IMR-90 (cell line): Measurements from ENCODE around the gene FAM174B. TPM values are rescaled to one million over a fixed set of nuclear protein-coding genes. Genes with fewer than 3 reads are reported as not detected.

ENCODE experiments used
- ATAC-seq: fragments of 200-7000 bp; cut with Tn5 transposase; 2 replicates; pipeline ENCODE4 v1.9.1; 2020; ENCODE audit warnings: low read depth, mild to moderate bottlenecking, moderate library complexity
- BruUV-seq: library from RNA; stranded (reverse); fragments of 400-500 nt; replicated peaks from 2 replicates; lab custom pipeline; 2021; lab: Mats Ljungman, UMichigan
- CTCF ChIA-PET: fragments of 300-600 bp; formaldehyde crosslinking; extraction: SDS; loops from one replicate; lab custom pipeline; 2021; ENCODE audit warnings: antibody characterized with exemption; lab: Yijun Ruan, JAX
- POLR2A ChIA-PET: fragments of 300-600 bp; sonication (Branson Sonifier 250); formaldehyde crosslinking; loops from one replicate; lab custom pipeline; 2022; ENCODE audit warnings: antibody characterized with exemption; ENCODE audit not compliant: unreplicated experiment; lab: Charles Lee
- DNase-seq: peaks from one replicate; pipeline ENCODE4 v3.0.0; 2013
- H2AFZ ChIP-seq: replicated peaks from 2 replicates; pipeline ENCODE3; 2013; ENCODE audit warnings: low read length, mild to moderate bottlenecking; ENCODE audit not compliant: poor library complexity
- H2AK5ac ChIP-seq: 2 replicates; pipeline ENCODE4 v1.6.1; 2013; ENCODE audit warnings: low read depth, low read length, inconsistent platforms
- H2AK9ac ChIP-seq: replicated peaks from 2 replicates; pipeline ENCODE3; 2013; ENCODE audit warnings: mild to moderate bottlenecking, low read depth, low read length, moderate library complexity; ENCODE audit not compliant: poor library complexity
- H2BK120ac ChIP-seq: 2 replicates; pipeline ENCODE4 v1.6.1; 2013; ENCODE audit warnings: low read depth, low read length, inconsistent platforms
- H2BK15ac ChIP-seq: 3 replicates; pipeline ENCODE4 v1.6.1; 2013; ENCODE audit warnings: low read depth, low read length, inconsistent platforms
- H2BK20ac ChIP-seq: 2 replicates; pipeline ENCODE4 v1.6.1; 2013; ENCODE audit warnings: low read depth, mild to moderate bottlenecking, inconsistent platforms, low read length, moderate library complexity
- H2BK5ac ChIP-seq: 2 replicates; pipeline ENCODE4 v1.6.1; 2013; ENCODE audit warnings: mild to moderate bottlenecking, low read depth, low read length, inconsistent platforms; ENCODE audit not compliant: poor library complexity, severe bottlenecking
- H3K14ac ChIP-seq: replicated peaks from 2 replicates; pipeline ENCODE4 v1.6.1; 2013; ENCODE audit warnings: low read depth, low read length, inconsistent platforms
- H3K18ac ChIP-seq: 2 replicates; pipeline ENCODE4 v1.6.1; 2013; ENCODE audit warnings: low read depth, low read length, control low read depth
- H3K23ac ChIP-seq: 2 replicates; pipeline ENCODE4 v1.6.1; 2013; ENCODE audit warnings: low read depth, low read length, inconsistent platforms
- H3K27ac ChIP-seq: 2 replicates; pipeline ENCODE4 v1.5.1; 2013; ENCODE audit warnings: mild to moderate bottlenecking, control low read depth, low read length; ENCODE audit not compliant: insufficient read depth
- H3K27me3 ChIP-seq: 2 replicates; pipeline ENCODE4 v1.6.1; 2013; ENCODE audit warnings: low read length; ENCODE audit not compliant: control insufficient read depth, insufficient read depth
- H3K36me3 ChIP-seq: 2 replicates; pipeline ENCODE4 v1.6.1; 2013; ENCODE audit warnings: low read length, mixed read lengths; ENCODE audit not compliant: control insufficient read depth, insufficient read depth
- H3K4ac ChIP-seq: 2 replicates; pipeline ENCODE4 v1.6.1; 2013; ENCODE audit warnings: low read depth, low read length, inconsistent platforms
- H3K4me1 ChIP-seq: 2 replicates; pipeline ENCODE4 v1.6.1; 2013; ENCODE audit warnings: low read length, mixed read lengths; ENCODE audit not compliant: control insufficient read depth, insufficient read depth
- H3K4me2 ChIP-seq: 2 replicates; pipeline ENCODE4 v1.6.1; 2013; ENCODE audit warnings: low read depth, mild to moderate bottlenecking, control low read depth, low read length, moderate library complexity
- H3K4me3 ChIP-seq: 2 replicates; pipeline ENCODE4 v1.5.1; 2013; ENCODE audit warnings: low read depth, mild to moderate bottlenecking, control low read depth, low read length, moderate library complexity; ENCODE audit not compliant: insufficient read depth
- H3K56ac ChIP-seq: 2 replicates; pipeline ENCODE4 v1.6.1; 2013; ENCODE audit warnings: low read length, inconsistent platforms; ENCODE audit not compliant: insufficient read depth; ENCODE audit errors: extremely low read depth
- H3K79me1 ChIP-seq, 2 experiments: 2 replicates each; pipeline ENCODE4 v1.6.1; 2013; ENCODE audit warnings: low read length in 2 of 2, inconsistent platforms in 1 of 2, low read depth in 1 of 2
- H3K9ac ChIP-seq: 2 replicates; pipeline ENCODE4 v1.6.1; 2013; ENCODE audit warnings: low read depth, low read length, control low read depth
- H3K9me1 ChIP-seq: 2 replicates; pipeline ENCODE4 v1.6.1; 2013; ENCODE audit warnings: low read length, inconsistent platforms; ENCODE audit not compliant: insufficient read depth
- H3K9me3 ChIP-seq: 2 replicates; pipeline ENCODE4 v1.6.1; 2013; ENCODE audit warnings: low read length; ENCODE audit not compliant: control insufficient read depth, insufficient read depth
- H4K20me1 ChIP-seq: 2 replicates; pipeline ENCODE4 v1.6.1; 2013; ENCODE audit warnings: low read length, inconsistent platforms; ENCODE audit not compliant: insufficient read depth
- H4K5ac ChIP-seq: 2 replicates; pipeline ENCODE4 v1.6.1; 2013; ENCODE audit warnings: mild to moderate bottlenecking, low read depth, low read length, control low read depth
- H4K8ac ChIP-seq, 2 experiments: 2 replicates each; pipeline ENCODE4 v1.6.1; 2013; ENCODE audit warnings: low read depth in 2 of 2, low read length in 2 of 2, control low read depth in 1 of 2, inconsistent platforms in 1 of 2
- H4K91ac ChIP-seq: 2 replicates; pipeline ENCODE4 v1.6.1; 2013; ENCODE audit warnings: low read depth, low read length, inconsistent platforms; ENCODE audit not compliant: insufficient read depth
- BHLHE40 ChIP-seq: fragments of 150-350 bp; IDR thresholded peaks from 2 replicates; pipeline ENCODE4 v1.6.1; 2016; ENCODE audit warnings: mild to moderate bottlenecking, low read depth, low read length
- RAD21 ChIP-seq: IDR thresholded peaks from 2 replicates; pipeline ENCODE4 v1.6.1; 2012; ENCODE audit warnings: low read length, improper control_type of control experiment
- RCOR1 ChIP-seq: IDR thresholded peaks from 2 replicates; pipeline ENCODE4 v1.6.1; 2012; ENCODE audit warnings: mild to moderate bottlenecking, low read length, improper control_type of control experiment; ENCODE audit not compliant: insufficient replicate concordance
- SMC3 ChIP-seq: fragments of 150-350 bp; IDR thresholded peaks from 2 replicates; pipeline ENCODE4 v1.6.1; 2016; ENCODE audit warnings: low read depth, mild to moderate bottlenecking, antibody characterized with exemption, low read length, moderate library complexity
- WGBS, 2 experiments: methylation state at CpG; one replicate each; pipeline versions ENCODE4 v1.1.5 to v1.1.7; 2013; ENCODE audit warnings: missing lambda C conversion rate in 2 of 2; ENCODE audit not compliant: insufficient read length in 1 of 2; ENCODE audit errors: extremely low coverage in 2 of 2; 5-methylcytosine and 5-hydroxymethylcytosine counted together
- dilution Hi-C: fragments of 300-500 bp; cut with HindIII; formaldehyde crosslinking; loops from one replicate; pipeline ENCODE4 v1.14.3; 2018; ENCODE audit warnings: low sequenced_read_pairs; ENCODE audit not compliant: unreplicated experiment
- in situ Hi-C: fragments of 300-500 bp; cut with MboI; formaldehyde crosslinking; loops from 3 replicates; pipeline ENCODE4 v1.14.3; 2019; ENCODE audit warnings: low sequenced_read_pairs, inconsistent platforms, mixed read lengths
- intact Hi-C: fragments of 100-400 bp; cut with micrococcal nuclease; formaldehyde crosslinking; loops from 2 replicates; pipeline ENCODE4 v1.10.0; 2022
- polyA plus RNA-seq, 3 experiments: library from polyadenylated mRNA; depleted of rRNA; stranded (reverse); fragments of >200 nt; gene quantifications; 2 replicates each; pipeline ENCODE4 v1.2.3, GENCODE V29; 2012; ENCODE audit warnings: low replicate concordance in 1 of 3
- total RNA-seq: library from RNA; depleted of rRNA; stranded (reverse); fragments of >200 nt; gene quantifications from 2 replicates; pipeline ENCODE4 v1.2.3, GENCODE V29; 2012
- TF ChIP-seq, protein P1 (sequence below): fragments of 150-350 bp; IDR thresholded peaks from 2 replicates; pipeline ENCODE4 v1.6.1; 2016; ENCODE audit warnings: low read depth, mild to moderate bottlenecking, low read length, moderate library complexity, borderline replicate concordance
- TF ChIP-seq, protein P2 (sequence below): fragments of 150-350 bp; IDR thresholded peaks from 2 replicates; pipeline ENCODE4 v1.6.1; 2017; ENCODE audit warnings: mild to moderate bottlenecking, antibody characterized with exemption, low read length, low read depth

The FAM174B gene
- total and polyA plus RNA-seq, 2 of the 4 experiments (the other 2 are of a cell fraction), result 0.18 to 0.56 TPM

DNA sequence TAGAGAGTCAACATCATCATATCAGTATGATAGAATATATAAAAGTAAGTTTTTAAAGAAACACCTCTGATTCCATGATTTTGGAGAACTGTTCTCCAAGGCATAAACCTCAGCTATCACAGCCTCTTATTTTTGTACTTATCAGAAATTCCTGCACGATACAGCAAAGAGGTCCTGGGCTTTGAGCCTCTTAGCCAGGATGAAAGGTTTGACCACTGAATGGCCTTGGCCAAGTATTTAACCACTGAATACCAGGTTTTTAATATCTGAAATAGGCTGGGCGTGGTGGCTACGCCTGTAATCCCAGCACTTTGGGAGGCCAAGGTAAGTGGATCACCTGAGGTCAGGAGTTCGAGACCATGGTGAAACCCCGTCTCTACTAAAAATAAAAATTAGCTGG, 1.9 kb upstream of the FAM174B start:
- Histone ChIP-seq H3K18ac (no peak overlapping the region), H3K9me1 (no peaks in the 10 kb centered on the region), H4K5ac (no peak overlapping the region), H3K27ac (no peak overlapping the region), H2BK5ac (no peak overlapping the region), H2BK120ac (no peak overlapping the region), H3K9ac (no peak overlapping the region), H2AK9ac (no peak overlapping the region), H3K4me3 (no peak overlapping the region), H3K56ac (no peak overlapping the region), H2AFZ (no peak overlapping the region), H3K9me3 (no peaks in the 10 kb centered on the region), H2BK20ac (no peak overlapping the region), H4K20me1 (no peaks in the 10 kb centered on the region), H4K91ac (no peak overlapping the region), H3K4me2 (no peak overlapping the region), H3K4me1 (no peaks in the 10 kb centered on the region), H3K23ac (no peak overlapping the region), H3K14ac (no peak overlapping the region), H4K8ac (no peak overlapping the region), H2AK5ac (no peak overlapping the region), H3K4ac (no peak overlapping the region), H3K79me1 (no peaks in the 10 kb centered on the region), H2BK15ac (no peak overlapping the region), H3K36me3 (no peaks in the 10 kb centered on the region), H3K27me3 (peaks cover 23% of the 10 kb centered on the region)
- DNase-seq, result no peak
- TF ChIP-seq BHLHE40 (no peak), SMC3 (no peak), RCOR1 (no peak), RAD21 (no peak)
- TF ChIP-seq, protein P1, sequence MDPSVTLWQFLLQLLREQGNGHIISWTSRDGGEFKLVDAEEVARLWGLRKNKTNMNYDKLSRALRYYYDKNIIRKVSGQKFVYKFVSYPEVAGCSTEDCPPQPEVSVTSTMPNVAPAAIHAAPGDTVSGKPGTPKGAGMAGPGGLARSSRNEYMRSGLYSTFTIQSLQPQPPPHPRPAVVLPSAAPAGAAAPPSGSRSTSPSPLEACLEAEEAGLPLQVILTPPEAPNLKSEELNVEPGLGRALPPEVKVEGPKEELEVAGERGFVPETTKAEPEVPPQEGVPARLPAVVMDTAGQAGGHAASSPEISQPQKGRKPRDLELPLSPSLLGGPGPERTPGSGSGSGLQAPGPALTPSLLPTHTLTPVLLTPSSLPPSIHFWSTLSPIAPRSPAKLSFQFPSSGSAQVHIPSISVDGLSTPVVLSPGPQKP, result no peak
- TF ChIP-seq, protein P2, sequence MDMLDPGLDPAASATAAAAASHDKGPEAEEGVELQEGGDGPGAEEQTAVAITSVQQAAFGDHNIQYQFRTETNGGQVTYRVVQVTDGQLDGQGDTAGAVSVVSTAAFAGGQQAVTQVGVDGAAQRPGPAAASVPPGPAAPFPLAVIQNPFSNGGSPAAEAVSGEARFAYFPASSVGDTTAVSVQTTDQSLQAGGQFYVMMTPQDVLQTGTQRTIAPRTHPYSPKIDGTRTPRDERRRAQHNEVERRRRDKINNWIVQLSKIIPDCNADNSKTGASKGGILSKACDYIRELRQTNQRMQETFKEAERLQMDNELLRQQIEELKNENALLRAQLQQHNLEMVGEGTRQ, result no peak
- CTCF ChIA-PET, result no interaction called here
- intact Hi-C loops (no loop called here), dilution Hi-C loops (no loop called here), in situ Hi-C loops (no loop called here)
- no TSS peak for BruUV-seq
- no peak for ATAC-seq
- POLR2A ChIA-PET, result no interaction called here
- 76% methylated on average over 3 of the region's 5 CpGs; no CpG with 5 or more reads in 1 of the 2 experiments for WGBS, 2 experiments
